Measurements from ENCODE around the gene COA3.
"Not testable (repeated sequence)": the region's sequence is repeated elsewhere in the genome, so short reads cannot be mapped to it uniquely, and the experiment has no call there.

Gene COA3

GRCh38 chr17:42780851-42781638 lies 17.5 kb downstream of the COA3 start:
- DNase-seq: no peak

GRCh38 chr17:42779936-42780850 lies 18.3 kb downstream of the COA3 start, which contains the start of gene WNK4:
Gene WNK4, plus strand, starts transcription at chr17:42780610. Its CDS starts 89 bp downstream, at chr17:42780699.
- DNase-seq: no peak

- no peak for DNase-seq
Measured at GRCh38 chr17:42779304-42779935, 19.1 kb downstream of the COA3 start.

GRCh38 chr17:42778570-42778969 lies 19.9 kb downstream of the COA3 start:
- no peak for DNase-seq

GRCh38 chr17:42775534-42776098 lies 22.9 kb downstream of the COA3 start:
- no peak for DNase-seq

GRCh38 chr17:42774066-42774745 lies 24.3 kb downstream of the COA3 start:
- DNase-seq: no peak

GRCh38 chr17:42773290-42774035 lies 25.0 kb downstream of the COA3 start, which contains the start of gene VPS25:
Gene VPS25, plus strand, starts transcription at chr17:42773449. Its CDS starts 27 bp downstream, at chr17:42773476.
- peak in 1 of 2 experiments; percentile 51 for DNase-seq

GRCh38 chr17:42772945-42773289 lies 25.6 kb downstream of the COA3 start:
- no peak for DNase-seq

GRCh38 chr17:42769964-42770363 lies 28.5 kb downstream of the COA3 start:
- not testable (repeated sequence) for DNase-seq

- DNase-seq: not testable (repeated sequence)
Measured at GRCh38 chr17:42768006-42768405, 30.5 kb downstream of the COA3 start.

- no peak for DNase-seq
Measured at GRCh38 chr17:42767512-42767911, 31.0 kb downstream of the COA3 start.

- no peak for DNase-seq
Measured at GRCh38 chr17:42766124-42766523, 32.4 kb downstream of the COA3 start.

GRCh38 chr17:42761638-42762037 lies 36.9 kb downstream of the COA3 start:
- DNase-seq: no peak

GRCh38 chr17:42760652-42761581 lies 37.6 kb downstream of the COA3 start, which contains the start of gene RAMP2:
Gene RAMP2, plus strand, starts transcription at chr17:42761227. Its CDS starts 35 bp downstream, at chr17:42761262.
- DNase-seq: no peak

- no peak for DNase-seq
Measured at GRCh38 chr17:42759982-42760651, 38.4 kb downstream of the COA3 start.

- DNase-seq: no peak
Measured at GRCh38 chr17:42754782-42755181, 43.7 kb downstream of the COA3 start.

- DNase-seq: no peak
Measured at GRCh38 chr17:42751628-42752027, 46.9 kb downstream of the COA3 start.

- no peak for DNase-seq
Measured at GRCh38 chr17:42750739-42751344, 47.7 kb downstream of the COA3 start.
